Activated CD4-positive, alpha-beta T cell treated with anti-CD3 and anti-CD28 coated beads for 36 hours (primary cell): ENCODE measurements around the gene CD248. TPM values are rescaled to one million over a fixed set of nuclear protein-coding genes. Genes with fewer than 3 reads are reported as not detected.
"Not testable (repeated sequence)": the region's sequence is repeated elsewhere in the genome, so short reads cannot be mapped to it uniquely, and the experiment has no call there.

Experiments
- ATAC-seq: fragments of 200-7000 bp; cut with Tn5 transposase; one replicate; pipeline ENCODE4 v1.10.0; 2021; ENCODE audit warnings: mild to moderate bottlenecking, moderate library complexity
- CTCF ChIA-PET: fragments of 350-600 bp; sonication (Branson Sonifier 250); formaldehyde crosslinking; loops from one replicate; lab custom pipeline; 2021; ENCODE audit warnings: antibody characterized with exemption; lab: Charles Lee
- POLR2A ChIA-PET: fragments of 350-600 bp; sonication (Branson Sonifier 250); formaldehyde crosslinking; loops from one replicate; lab custom pipeline; 2021; ENCODE audit warnings: antibody characterized with exemption, inconsistent platforms; lab: Charles Lee
- DNase-seq: peaks from one replicate; pipeline ENCODE4 v3.0.0-alpha.2; 2020
- H3K27ac Mint-ChIP-seq: one replicate; pipeline ENCODE4 v1.8.0; 2021; ENCODE audit warnings: mixed read lengths
- H3K27me3 Mint-ChIP-seq: one replicate; pipeline ENCODE4 v1.8.0; 2021; ENCODE audit warnings: mixed read lengths
- H3K36me3 Mint-ChIP-seq: one replicate; pipeline ENCODE4 v1.8.0; 2021; ENCODE audit warnings: low read depth, mixed read lengths
- H3K4me1 Mint-ChIP-seq: one replicate; pipeline ENCODE4 v1.8.0; 2021; ENCODE audit warnings: mixed read lengths
- H3K4me3 Mint-ChIP-seq: one replicate; pipeline ENCODE4 v1.8.0; 2021; ENCODE audit warnings: mild to moderate bottlenecking, moderate library complexity, mixed read lengths
- H3K9me3 Mint-ChIP-seq: one replicate; pipeline ENCODE4 v1.8.0; 2021; ENCODE audit warnings: low read depth, mixed read lengths
- intact Hi-C, 2 experiments: fragments of 100-400 bp; cut with DNase I in 1 of 2; cut with micrococcal nuclease in 1 of 2; formaldehyde crosslinking; loops; one replicate each; pipeline versions ENCODE4 v1.14.2 to v1.15.1; 2022 to 2024; cut with DNase I, micrococcal nuclease
- total RNA-seq, 2 experiments: library from RNA; stranded (reverse); gene quantifications; one replicate each; pipeline ENCODE4 v1.2.3, GENCODE V29; 2021

CD248 gene
- total RNA-seq, 2 experiments from 2014 or later = 0.23 to 0.26 TPM

DNA sequence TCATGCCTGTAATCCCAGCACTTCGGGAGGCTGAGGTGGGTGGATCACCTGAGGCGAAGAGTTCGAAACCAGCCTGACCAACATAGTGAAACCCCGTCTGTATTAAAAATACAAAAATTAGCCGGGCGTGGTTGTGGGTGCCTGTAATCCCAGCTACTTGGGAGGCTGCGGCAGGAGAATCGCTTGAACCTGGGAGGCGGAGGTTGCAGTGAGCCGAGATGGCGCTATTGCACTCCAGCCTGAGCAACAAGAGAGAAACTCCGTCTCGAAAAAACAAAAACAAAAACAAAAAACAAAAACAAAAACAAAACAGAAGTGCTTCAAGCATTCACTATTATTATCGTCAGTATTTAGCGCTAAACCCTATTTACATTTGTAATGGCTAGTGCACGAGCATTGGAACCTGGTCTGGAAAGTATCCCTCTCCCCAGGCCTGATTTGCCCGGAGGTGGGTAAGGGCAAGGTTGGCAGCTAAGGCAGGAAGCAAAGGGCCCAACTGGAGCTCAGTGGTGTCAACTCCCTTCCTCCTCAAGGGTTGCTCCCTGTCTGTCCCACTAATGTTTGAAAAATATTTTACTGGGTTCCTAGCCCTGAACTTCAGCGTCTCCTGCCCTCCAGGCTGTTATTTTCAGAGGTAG is 5.9 kb downstream of the CD248 start:
- H3K9me3 Mint-ChIP-seq, POLR2A ChIA-PET: not testable (repeated sequence)

GRCh38 chr11:66310324-66310723 is 6.5 kb downstream of the CD248 start:
- H3K4me1 Mint-ChIP-seq = peaks cover 26% of the 10 kb centered on the region
- H3K36me3 Mint-ChIP-seq = no peaks in the 10 kb centered on the region
- H3K27me3 Mint-ChIP-seq = no peaks in the 10 kb centered on the region
- intact Hi-C loops = no loop called here
- no peak overlapping the region for H3K4me3 Mint-ChIP-seq
- CTCF ChIA-PET = interaction anchor here (0.6 to 6.4 kb wide), 5 partner anchors 22 to 93 kb away, joined by 3 to 34 read pairs (median 4); partner anchors contain the start of genes BRMS1 and YIF1A
- POLR2A ChIA-PET = no interaction called here
- H3K27ac Mint-ChIP-seq = no peak overlapping the region
- H3K9me3 Mint-ChIP-seq = no peaks in the 10 kb centered on the region
- no peak for ATAC-seq
- DNase-seq = no peak

More for the DNA sequence above, 5.9 kb downstream of the CD248 start:
- intact Hi-C loops, DNase-seq, H3K27ac Mint-ChIP-seq, H3K27me3 Mint-ChIP-seq, H3K4me3 Mint-ChIP-seq, ATAC-seq, H3K36me3 Mint-ChIP-seq: not testable (repeated sequence)
- CTCF ChIA-PET = interaction anchor here (0.6 to 6.4 kb wide), 26 partner anchors 9 to 192 kb away, joined by 3 to 34 read pairs (median 4); partner anchors contain the start of genes B4GAT1, BRMS1, MRPL11 and RIN1
- peaks cover 30% of the 10 kb centered on the region for H3K4me1 Mint-ChIP-seq

DNA sequence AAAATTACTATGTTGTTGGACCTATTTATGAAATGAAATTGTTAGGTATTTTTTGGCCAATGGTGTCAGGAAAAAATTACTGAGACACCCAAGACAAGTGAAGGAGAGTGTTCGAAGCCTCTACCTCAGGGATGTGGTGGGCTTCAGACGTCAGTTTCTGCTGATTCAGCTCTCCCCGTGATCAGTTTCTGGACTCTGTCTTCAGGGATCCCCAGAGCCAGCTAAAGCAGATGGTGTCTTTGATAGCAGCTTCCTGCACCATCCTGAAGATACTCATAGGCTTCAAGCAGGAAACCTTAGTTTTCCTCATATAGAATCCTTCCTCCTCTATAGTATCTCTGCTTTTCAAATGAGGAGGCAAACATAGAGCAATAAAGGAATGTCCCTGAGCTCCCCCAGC is 7.4 kb downstream of the CD248 start:
- no peaks in the 10 kb centered on the region for H3K27me3 Mint-ChIP-seq
- H3K4me3 Mint-ChIP-seq = no peak overlapping the region
- H3K4me1 Mint-ChIP-seq = peaks cover 20% of the 10 kb centered on the region
- no peaks in the 10 kb centered on the region for H3K36me3 Mint-ChIP-seq
- no peaks in the 10 kb centered on the region for H3K9me3 Mint-ChIP-seq
- no peak overlapping the region for H3K27ac Mint-ChIP-seq
- CTCF ChIA-PET = interaction anchor here (1.0 to 6.4 kb wide), 5 partner anchors 18 to 76 kb away, joined by 3 to 34 read pairs (median 4); partner anchors contain the start of genes RIN1, TMEM151A and YIF1A
- intact Hi-C loops = no loop called here
- DNase-seq = no peak
- POLR2A ChIA-PET = no interaction called here
- no peak for ATAC-seq

GRCh38 chr11:66302656-66303055 is 14.2 kb downstream of the CD248 start:
- Mint-ChIP-seq H3K36me3 (no peaks in the 10 kb centered on the region), H3K9me3 (no peaks in the 10 kb centered on the region), H3K4me1 (no peaks in the 10 kb centered on the region), H3K27ac (no peak overlapping the region), H3K27me3 (no peaks in the 10 kb centered on the region), H3K4me3 (no peak overlapping the region)
- DNase-seq (no peak), ATAC-seq (no peak)
- CTCF ChIA-PET = interaction anchor here (0.5 to 2.3 kb wide), 4 partner anchors 9 to 543 kb away, joined by 3 to 10 read pairs (median 4); no protein-coding TSS in a partner anchor
- POLR2A ChIA-PET = no interaction called here
- intact Hi-C loops = no loop called here

DNA sequence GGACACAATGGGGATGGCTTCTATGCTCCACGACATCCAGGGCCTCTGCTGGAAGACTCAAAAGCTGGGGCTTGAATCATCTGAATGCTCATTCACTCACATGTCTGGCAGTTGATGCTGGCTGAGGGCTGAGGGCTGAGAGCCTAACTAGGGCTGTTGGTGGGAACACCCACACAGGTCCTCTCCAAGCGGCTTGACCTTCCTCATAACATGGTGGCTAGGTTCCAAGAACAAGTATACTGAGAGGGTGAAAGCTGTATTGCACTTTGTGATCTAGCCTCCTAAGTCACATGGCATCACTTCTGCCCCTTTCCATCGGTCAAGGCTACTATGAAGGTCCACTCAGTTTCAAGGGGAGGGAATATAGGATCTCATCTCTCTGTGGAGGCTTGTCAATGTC is 17.7 kb downstream of the CD248 start:
- Mint-ChIP-seq H3K27me3 (no peaks in the 10 kb centered on the region), H3K4me3 (no peak overlapping the region), H3K36me3 (no peaks in the 10 kb centered on the region), H3K27ac (no peak overlapping the region), H3K4me1 (no peaks in the 10 kb centered on the region), H3K9me3 (no peaks in the 10 kb centered on the region)
- POLR2A ChIA-PET = no interaction called here
- CTCF ChIA-PET = interaction anchor here (1.5 kb wide), 1 partner anchor 12 kb away, joined by 6 read pairs; no protein-coding TSS in a partner anchor
- ATAC-seq (no peak), DNase-seq (no peak)
- intact Hi-C loops = no loop called here

DNA sequence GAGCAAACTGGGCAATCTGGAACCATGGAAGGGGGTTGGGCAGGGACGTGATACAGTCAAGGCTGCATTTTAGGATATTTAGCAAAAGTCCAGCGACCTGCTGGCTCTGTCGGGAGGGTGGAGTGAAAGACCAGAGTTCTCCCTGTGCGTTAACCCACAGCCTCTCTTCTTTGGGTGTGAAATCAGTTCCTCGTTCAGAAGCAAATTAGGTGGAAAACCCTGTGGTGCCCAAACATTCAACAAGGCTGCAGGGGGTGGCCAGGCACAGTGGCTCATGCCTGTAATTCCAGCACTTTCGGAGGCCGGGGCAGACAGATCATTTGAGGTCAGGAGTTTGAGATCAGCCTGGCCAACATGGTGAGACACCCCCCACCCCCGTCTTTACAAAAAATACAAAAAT is 19.2 kb downstream of the CD248 start:
- POLR2A ChIA-PET = no interaction called here
- ATAC-seq (no peak), DNase-seq (no peak)
- H3K36me3 Mint-ChIP-seq = no peaks in the 10 kb centered on the region
- H3K4me3 Mint-ChIP-seq = no peak overlapping the region
- H3K27me3 Mint-ChIP-seq = peaks cover 4% of the 10 kb centered on the region
- H3K27ac Mint-ChIP-seq = no peak overlapping the region
- intact Hi-C loops = no loop called here
- CTCF ChIA-PET = interaction anchor here (0.6 to 0.8 kb wide), 5 partner anchors 14 to 398 kb away, joined by 3 read pairs; no protein-coding TSS in a partner anchor
- no peaks in the 10 kb centered on the region for H3K4me1 Mint-ChIP-seq
- no peaks in the 10 kb centered on the region for H3K9me3 Mint-ChIP-seq

DNA sequence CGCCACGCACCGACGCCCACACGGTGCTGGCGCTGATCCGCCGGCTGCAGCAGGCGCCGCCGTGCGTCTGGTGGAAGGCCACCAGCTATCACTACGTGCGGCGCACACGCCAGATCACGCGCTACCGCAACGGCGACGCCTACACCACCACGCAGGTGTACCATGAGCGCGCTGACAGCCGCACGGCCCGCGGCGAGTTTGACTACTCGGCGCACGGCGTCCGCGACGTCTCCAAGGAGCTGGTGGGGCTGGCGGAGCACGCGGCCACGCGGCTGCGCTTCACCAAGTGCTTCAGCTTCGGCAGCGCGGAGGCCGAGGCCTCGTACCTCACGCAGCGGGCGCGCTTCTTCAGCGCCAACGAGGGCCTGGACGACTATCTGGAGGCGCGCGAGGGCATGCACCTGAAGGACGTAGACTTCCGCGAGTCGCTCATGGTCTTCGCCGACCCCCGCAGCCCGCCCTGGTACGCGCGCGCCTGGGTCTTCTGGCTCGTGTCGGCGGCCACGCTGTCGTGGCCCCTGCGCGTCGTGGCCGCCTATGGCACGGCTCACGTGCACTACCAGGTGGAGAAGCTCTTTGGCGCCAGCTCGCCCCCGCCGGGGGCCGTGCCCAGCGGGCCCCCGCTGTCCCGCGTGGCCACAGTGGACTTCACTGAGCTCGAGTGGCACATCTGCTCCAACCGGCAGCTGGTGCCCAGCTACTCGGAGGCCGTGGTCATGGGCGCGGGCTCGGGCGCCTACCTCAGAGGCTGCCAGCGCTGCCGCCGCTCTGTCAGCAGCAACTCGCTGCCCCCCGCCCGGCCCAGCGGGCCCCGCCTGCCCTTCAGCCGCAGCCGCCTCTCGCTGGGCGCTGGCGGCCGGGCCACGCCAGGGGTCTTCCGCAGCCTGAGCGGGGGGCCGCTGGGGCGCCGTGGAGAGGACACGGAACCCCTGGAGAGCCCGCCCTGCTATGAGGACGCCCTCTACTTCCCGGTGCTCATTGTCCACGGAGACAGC is 21.9 kb downstream of the CD248 start:
- H3K4me1 Mint-ChIP-seq = peaks cover 8% of the 10 kb centered on the region
- no peak overlapping the region for H3K4me3 Mint-ChIP-seq
- DNase-seq (no peak), ATAC-seq (no peak)
- H3K36me3 Mint-ChIP-seq = no peaks in the 10 kb centered on the region
- intact Hi-C loops = no loop called here
- POLR2A ChIA-PET = no interaction called here
- no peaks in the 10 kb centered on the region for H3K9me3 Mint-ChIP-seq
- H3K27me3 Mint-ChIP-seq = peaks cover 8% of the 10 kb centered on the region
- H3K27ac Mint-ChIP-seq = no peak overlapping the region
- CTCF ChIA-PET = interaction anchor here (0.7 kb wide), 1 partner anchor 95 kb away, joined by 3 read pairs; no protein-coding TSS in a partner anchor

DNA sequence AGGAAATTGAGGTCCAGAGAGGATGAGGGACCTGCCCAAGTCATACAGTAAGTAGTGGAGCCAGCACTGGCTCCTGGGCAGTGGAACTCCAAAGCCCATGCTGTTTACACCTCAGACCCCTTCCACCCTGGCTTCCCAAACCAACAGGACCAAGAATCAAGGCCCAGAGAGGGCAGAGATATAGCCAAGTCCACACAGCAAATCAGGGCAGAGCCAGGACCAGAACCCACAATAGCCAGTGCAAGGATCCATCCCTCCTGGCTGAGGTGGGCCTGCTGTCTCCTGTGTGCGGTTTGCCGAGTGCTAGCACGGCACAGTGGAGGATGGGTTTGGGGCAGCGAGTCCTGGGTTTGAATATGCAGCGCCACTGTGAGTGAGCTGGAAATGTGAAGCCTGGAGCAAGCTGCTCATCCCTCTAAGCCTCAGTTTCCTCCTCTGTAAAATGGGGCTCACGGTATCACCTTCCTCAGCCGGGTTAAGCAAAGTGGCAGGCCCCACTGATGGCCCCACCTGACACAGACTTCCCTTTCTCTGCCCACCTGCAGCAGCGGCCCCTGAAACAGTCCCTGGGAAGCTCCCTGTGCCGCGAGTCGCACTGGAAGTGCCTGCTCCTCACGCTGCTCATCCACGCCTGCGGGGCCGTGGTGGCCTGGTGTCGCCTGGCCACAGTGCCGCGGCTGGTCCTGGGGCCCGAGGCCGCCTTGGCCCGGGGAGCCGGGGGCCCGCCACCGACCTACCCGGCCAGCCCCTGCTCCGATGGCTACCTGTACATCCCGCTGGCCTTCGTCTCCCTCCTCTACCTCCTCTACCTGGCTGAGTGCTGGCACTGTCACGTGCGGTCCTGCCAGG is 22.8 kb downstream of the CD248 start:
- no peaks in the 10 kb centered on the region for H3K9me3 Mint-ChIP-seq
- ATAC-seq (no peak), DNase-seq (no peak)
- intact Hi-C loops = no loop called here
- no peaks in the 10 kb centered on the region for H3K36me3 Mint-ChIP-seq
- no peak overlapping the region for H3K27ac Mint-ChIP-seq
- CTCF ChIA-PET = interaction anchor here (0.7 kb wide), 1 partner anchor 94 kb away, joined by 3 read pairs; no protein-coding TSS in a partner anchor
- POLR2A ChIA-PET = no interaction called here
- H3K4me1 Mint-ChIP-seq = peaks cover 13% of the 10 kb centered on the region
- H3K4me3 Mint-ChIP-seq = no peak overlapping the region
- peaks cover 8% of the 10 kb centered on the region for H3K27me3 Mint-ChIP-seq

GRCh38 chr11:66293352-66293751 is 23.5 kb downstream of the CD248 start:
- H3K4me1 Mint-ChIP-seq = peaks cover 13% of the 10 kb centered on the region
- H3K36me3 Mint-ChIP-seq = peaks cover 2% of the 10 kb centered on the region
- no peak overlapping the region for H3K4me3 Mint-ChIP-seq
- ChIA-PET POLR2A (no interaction called here), CTCF (no interaction called here)
- DNase-seq (no peak), ATAC-seq (no peak)
- H3K27me3 Mint-ChIP-seq = peaks cover 8% of the 10 kb centered on the region
- no peak overlapping the region for H3K27ac Mint-ChIP-seq
- intact Hi-C loops = no loop called here
- H3K9me3 Mint-ChIP-seq = no peaks in the 10 kb centered on the region

DNA sequence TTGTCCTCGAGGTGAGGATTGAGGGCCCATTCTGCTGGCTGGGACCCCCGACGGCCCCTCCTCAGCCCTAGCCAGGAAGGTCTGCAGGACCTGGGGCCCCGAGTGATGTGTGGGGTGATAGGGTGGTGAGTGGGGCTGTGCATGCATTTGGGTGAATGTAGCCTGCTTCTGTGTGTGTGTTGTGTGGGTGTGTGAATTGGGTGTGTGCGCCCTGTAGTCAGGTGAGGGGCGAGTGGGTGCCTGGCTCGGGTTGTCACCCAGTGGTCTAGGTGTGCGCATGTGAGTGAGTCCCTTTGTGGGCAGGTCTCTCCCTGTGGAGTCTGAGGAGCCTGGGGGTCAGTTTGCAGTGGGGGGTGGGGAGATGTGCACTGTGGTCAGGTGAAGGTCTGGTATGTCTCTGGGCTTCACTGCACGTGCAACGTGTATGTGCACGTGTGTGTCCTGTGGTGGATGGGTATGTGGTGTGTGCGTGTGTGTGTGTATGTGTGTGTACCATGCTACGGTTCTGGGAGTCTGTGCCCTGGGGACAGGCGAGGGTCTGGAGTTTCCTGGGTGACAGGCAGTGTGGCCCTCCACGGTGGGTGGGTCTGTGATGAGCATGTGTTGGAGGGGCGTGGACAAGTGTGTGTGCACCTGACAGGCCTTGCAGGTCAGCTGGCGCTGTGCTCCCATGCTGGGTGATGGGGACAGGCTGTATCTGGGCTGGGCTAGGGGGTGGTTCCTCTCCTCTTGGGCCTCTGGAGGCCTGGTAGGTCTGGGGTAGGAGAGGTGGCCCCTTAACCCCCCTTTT is 24.1 kb downstream of the CD248 start:
- POLR2A ChIA-PET = no interaction called here
- intact Hi-C loops = no loop called here
- H3K27ac Mint-ChIP-seq = no peak overlapping the region
- peaks cover 2% of the 10 kb centered on the region for H3K36me3 Mint-ChIP-seq
- DNase-seq (no peak), ATAC-seq (no peak)
- H3K9me3 Mint-ChIP-seq = no peaks in the 10 kb centered on the region
- no peak overlapping the region for H3K4me3 Mint-ChIP-seq
- peaks cover 15% of the 10 kb centered on the region for H3K4me1 Mint-ChIP-seq
- H3K27me3 Mint-ChIP-seq = peaks cover 8% of the 10 kb centered on the region
- CTCF ChIA-PET = no interaction called here
